Stimulated activated CD8-positive, alpha-beta memory T cell treated with anti-CD3 and anti-CD28 coated beads, Interleukin-4, amount 100 ng/mL, for 24 hours (primary cell): ENCODE data around the gene HYLS1.

Experiments
- DNase-seq: peaks from one replicate; pipeline ENCODE4 v3.0.0-alpha.2; 2020; ENCODE audit warnings: low read depth

HYLS1 gene

DNA sequence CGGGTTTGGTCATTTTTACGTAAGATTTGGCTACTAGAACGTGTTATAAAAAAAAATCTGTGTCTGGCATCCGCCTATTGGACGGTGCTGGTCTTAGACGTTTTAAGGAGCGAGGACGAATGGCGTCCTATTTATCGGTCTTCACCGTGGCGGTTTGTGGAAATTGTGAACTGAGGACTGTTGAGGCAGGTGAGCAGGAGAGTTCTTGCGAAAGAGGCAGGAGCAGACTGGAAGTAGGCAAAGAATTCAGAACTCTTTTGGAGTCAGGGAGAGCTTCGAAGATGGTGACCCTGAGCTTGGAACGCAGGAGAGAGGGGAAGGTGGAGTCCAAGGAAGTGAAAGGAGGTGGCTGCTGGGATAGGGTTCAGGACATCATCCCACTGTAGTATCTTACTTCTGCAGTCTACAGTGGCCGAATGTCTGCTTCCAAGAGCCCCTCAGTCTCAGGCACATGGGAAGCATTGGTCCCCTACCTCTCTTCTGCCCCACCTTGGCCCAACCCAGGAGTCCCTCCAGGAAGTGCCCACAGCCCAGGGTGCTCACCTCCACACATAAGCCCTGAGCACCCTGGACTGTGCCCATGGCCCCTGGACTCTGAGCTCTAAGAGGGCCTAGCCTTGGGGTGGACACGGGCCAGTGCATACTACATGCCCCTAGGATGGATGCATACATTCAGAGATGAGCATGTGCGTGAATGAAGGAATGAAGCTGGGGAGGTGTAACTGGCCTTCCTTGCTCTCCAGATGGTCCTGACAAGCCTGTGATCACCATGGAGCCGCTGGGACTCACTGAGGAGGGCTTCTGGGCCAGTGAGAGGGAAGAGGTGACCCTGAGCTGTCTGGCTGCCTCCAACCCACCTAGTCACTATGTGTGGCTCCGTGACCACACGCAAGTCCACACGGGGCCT, 62.1 kb downstream of the HYLS1 start:
- DNase-seq, result no peak

- no peak for DNase-seq
Observed at GRCh38 chr11:125950178-125950490, 62.7 kb downstream of the HYLS1 start.
